K562 (cell line): Measurements from ENCODE around the gene NBEAL1.

Experiments
- ATF2 ChIP-seq: sonication (generic); formaldehyde crosslinking; IDR thresholded peaks from 2 replicates; pipeline ENCODE4 v1.8.1; 2022; ENCODE audit warnings: missing genetic modification reagents
- EP300 ChIP-seq: IDR thresholded peaks from 2 replicates; pipeline ENCODE4 v1.6.1; 2012; ENCODE audit warnings: low read length, improper control_type of control experiment
- MED1 ChIP-seq: sonication (generic); formaldehyde crosslinking; IDR thresholded peaks from 2 replicates; pipeline ENCODE4 v1.8.1; 2023; ENCODE audit warnings: missing genetic modification reagents, borderline replicate concordance
- POU5F1 ChIP-seq: fragments of 150-350 bp; IDR thresholded peaks from 2 replicates; pipeline ENCODE4 v1.6.1; 2014; ENCODE audit warnings: borderline replicate concordance, low read length, low read depth, mild to moderate bottlenecking; ENCODE audit not compliant: partially characterized antibody

GRCh38 chr2:203016716-203017115 lies 2.0 kb downstream of the NBEAL1 start:
- no peak for TF ChIP-seq ATF2
- TF ChIP-seq MED1 = no peak
- TF ChIP-seq EP300 = no peak
- no peak for TF ChIP-seq POU5F1
